Right kidney (tissue), 1 donor: Measurements from ENCODE around the gene MYOF.
"Not testable (repeated sequence)": the region's sequence is repeated elsewhere in the genome, so short reads cannot be mapped to it uniquely, and the experiment has no call there.

ENCODE experiments used
- DNase-seq: peaks from one replicate; pipeline ENCODE4 v3.0.0-alpha.2; 2016

Gene MYOF

DNA sequence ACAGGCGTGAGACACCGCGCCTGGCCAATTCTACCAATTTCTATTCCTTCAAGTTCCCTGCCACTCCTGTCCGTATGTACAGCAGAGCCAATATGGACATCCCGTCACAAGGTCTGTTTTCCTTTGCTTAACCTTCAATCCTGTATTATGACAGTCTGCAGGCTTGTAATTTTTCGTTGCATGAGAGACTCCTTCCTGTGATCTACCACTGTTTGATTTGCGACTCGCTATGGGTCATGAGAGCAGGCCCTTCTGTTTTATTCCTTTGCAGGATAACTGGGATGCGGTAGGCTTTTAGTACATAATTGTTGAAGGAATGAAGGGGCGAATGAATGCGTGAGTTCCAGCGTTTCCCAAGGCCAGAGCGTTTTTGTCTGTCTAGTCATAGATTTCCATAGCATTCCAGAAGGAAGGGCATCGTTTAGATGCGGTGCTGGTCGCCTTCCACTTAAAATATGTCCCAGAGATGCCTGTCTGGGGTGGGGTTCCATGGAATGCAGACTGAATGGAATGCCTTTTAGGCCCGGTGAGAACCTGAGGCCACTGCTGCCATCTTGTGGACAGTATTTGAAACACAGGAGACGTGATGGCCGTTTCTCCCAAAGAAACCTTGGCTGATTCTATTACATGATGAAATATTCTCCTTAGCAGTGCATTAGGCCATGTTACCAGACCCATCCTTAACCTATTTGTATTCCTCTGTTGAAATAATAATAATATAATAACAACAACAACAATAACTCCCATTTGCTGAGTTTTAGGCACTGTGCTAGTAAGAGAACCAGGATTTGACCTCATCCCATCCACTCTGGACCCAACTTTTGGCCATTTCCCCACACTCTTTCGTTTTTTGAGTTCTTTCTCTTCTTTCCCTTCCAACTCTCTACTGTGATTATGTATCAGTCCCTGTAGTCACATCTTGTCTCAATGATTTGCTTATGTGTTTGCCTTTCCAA, 193.2 kb downstream of the MYOF start:
- DNase-seq = peak; percentile 46

- no peak for DNase-seq
Observed at GRCh38 chr10:93287775-93288174, 194.4 kb downstream of the MYOF start.

DNA sequence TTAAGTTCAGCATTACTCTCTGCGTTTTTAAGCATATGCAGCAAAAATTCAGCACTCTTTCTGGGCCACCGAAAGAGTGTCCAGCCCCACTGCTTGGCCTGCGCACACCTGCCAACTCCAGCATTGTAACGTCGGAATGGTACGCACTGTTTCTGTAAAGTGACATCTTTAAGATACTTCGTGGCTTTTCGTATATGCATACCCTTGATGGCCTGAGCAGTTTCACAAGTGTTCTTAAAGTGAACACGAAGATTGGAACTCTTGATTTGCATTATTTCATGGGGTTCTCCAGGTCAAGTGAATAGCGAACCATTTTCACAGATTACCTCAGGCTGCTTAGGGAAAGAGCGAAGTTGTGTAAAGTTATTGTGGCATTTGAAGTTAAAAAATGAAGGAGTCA, 197.9 kb downstream of the MYOF start:
- not testable (repeated sequence) for DNase-seq

DNA sequence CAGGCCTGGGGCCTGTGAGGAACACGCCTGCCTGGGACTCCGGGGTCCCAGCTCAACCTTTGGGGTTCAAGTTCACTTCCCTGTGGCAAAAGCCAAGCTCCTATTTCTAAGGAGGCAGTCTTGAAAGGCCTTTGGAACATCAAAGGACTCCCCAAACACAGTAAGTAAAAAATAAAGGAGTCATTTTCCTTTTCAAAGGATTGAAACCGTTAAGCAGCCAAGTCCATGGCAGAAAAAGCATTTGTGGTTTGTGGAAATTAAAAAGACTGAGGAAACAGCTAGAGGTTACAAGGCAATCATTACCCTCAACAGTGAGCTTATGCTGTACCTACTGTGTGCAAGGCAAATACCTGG, 200.8 kb downstream of the MYOF start:
- no peak for DNase-seq

DNA sequence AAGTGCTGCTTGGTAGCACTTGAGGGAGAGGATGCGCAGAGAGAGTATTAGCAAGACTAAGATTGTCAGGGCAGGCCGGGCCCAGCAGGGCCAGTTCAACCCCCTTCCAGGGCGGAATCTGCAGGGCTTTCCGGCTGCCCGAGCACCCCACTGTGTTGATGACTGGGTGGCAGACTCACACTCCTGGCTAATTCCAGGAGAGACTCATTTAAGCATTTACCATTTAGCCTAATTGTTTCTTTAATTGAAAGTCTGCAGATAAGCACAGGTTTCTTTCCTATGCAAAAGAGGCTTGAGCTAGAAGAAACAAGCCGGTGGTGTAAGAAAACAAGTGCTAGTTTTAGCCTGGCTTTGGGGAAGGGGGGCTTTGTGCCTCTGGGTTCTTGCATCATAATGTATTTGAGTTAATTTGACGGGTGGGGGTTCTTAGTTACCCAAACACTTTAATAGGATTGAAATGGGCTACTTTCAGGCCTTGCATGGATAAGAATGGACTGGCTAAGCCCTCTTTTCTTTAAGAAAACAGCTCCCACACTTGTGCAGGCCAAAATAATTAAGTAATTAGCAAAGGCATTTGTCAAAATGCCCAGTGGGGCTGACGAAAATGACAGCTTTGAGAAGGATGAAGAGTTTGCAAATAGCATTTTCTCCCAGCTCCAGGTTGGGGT, 201.3 kb downstream of the MYOF start:
- DNase-seq = no peak

DNA sequence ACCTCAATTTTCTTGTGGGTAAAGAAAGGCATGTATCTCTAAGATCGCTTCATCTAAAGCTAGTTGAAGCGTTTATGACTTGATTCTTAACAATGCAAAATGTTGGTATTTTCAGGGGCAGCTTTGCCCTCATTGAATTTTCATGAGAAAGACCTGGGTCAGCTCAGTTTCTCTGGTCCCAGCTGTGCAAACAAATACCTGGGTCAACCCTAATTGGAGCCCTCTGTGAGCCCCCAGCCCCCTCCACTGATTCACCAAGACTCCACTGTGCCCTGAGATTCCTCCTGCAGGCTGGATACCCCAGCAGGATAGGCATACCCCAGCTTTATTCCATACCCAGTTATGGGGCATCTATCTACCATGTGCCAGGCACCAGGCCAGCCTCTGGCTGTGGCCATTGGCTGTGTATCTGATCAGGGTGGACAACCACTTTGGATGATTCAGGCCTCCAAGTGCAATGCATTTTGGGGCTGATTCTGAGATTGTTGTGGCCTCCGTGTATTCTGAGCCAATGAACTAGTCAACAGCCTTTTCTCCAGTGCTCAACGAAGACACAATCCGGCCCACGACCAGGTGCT, 201.9 kb downstream of the MYOF start:
- DNase-seq = no peak

DNA sequence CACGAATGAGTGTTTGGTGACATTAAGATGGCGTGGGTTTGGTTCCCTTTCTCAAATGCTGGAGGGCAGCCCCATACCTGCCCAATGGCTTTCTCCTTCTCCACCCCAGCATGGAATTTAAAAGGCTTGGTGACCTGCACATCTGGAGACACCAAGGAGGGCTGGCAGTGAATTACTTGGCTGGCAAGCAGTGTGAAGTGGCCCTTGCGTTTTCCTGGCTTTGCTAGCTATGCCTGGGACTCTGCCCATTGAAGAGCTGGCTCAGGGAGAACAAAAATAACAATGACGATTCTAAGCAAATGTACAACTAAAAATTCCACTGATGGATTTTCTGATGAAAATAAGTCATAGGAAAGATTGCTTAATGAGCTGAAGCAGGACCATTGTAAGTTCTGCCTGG, 204.8 kb downstream of the MYOF start:
- DNase-seq = no peak

DNA sequence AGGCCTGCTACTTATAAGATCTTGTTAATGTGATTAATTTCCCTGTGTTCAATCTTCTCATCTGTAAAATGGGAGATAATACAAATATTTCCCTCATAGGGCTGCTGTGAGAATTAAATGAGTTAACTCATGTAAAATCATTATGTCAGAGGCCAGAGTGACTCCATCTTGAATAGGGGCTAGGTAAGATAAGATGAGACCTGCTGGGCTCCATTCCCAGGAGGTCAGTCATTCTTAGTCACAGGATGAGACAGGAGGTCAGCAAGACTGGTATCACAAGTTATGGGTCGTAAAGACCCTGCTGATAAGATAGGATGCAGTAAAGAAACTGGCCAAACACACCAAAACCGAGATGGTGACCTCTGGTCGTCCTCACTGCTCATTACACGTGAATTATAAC, 207.7 kb downstream of the MYOF start:
- no peak for DNase-seq

- peak; percentile 21 for DNase-seq
Observed at GRCh38 chr10:93272884-93273675, 209.1 kb downstream of the MYOF start.

GRCh38 chr10:93271347-93271746, 210.8 kb downstream of the MYOF start:
- DNase-seq = no peak

DNA sequence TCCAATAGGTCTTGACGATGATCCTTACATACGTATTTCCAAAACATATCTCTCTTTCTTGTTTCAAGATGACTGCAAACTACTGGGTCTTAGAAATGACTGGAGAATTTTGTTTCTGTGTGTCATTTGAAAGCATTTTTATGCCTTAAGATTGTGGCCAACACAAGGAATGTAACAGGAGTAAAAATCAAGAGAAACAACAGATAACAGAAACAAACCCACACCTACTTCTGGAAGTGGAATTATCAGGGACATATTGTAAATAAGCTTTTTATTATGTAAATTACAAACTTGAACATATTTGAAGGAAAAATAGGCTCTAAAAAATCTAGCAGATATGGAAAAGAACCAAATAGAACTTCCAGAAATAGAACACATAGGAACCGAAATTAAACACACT, 212.9 kb downstream of the MYOF start:
- no peak for DNase-seq

- no peak for DNase-seq
Observed at GRCh38 chr10:93268021-93268420, 214.1 kb downstream of the MYOF start.

DNA sequence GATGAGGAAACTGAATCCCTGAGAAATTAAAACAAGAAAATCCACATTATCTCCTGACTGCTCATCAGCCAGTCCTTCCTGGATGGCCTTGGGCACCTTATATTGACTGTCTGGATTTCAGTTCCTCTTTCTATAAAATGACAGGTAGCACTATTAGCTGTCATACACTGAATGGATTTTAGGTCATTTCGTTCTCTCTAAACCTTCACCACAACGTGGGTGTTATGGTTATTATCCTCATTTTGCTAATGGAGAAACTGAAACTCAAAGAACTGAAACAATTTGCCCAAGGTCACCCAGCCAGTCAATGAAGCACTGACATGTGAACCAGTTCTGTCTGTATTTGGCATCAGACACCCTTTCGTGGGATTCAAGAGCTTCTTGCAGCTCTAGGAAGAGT, 214.6 kb downstream of the MYOF start:
- no peak for DNase-seq

DNA sequence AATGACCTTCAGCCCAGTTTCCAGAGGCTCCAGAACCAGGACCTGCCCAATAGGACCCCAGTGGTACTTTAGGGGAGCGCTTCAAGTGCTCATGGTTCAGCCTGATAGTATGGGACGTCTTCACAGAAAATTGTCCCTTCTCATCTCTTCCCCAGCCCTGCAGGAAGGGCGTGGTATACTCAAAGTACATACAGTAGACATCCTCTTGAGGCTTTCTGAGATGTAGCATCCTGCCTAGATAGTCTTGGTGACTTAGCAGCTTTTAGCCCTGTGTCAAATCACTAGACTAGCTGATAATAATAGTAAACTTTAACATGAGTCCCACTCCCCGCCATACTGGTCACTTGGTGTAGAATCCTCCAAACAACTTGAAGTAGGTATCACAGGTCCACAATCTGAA, 215.3 kb downstream of the MYOF start:
- DNase-seq = no peak

- no peak for DNase-seq
Observed at GRCh38 chr10:93261961-93262610, 220.0 kb downstream of the MYOF start.

- no peak for DNase-seq
Observed at GRCh38 chr10:93261089-93261488, 221.0 kb downstream of the MYOF start.

DNA sequence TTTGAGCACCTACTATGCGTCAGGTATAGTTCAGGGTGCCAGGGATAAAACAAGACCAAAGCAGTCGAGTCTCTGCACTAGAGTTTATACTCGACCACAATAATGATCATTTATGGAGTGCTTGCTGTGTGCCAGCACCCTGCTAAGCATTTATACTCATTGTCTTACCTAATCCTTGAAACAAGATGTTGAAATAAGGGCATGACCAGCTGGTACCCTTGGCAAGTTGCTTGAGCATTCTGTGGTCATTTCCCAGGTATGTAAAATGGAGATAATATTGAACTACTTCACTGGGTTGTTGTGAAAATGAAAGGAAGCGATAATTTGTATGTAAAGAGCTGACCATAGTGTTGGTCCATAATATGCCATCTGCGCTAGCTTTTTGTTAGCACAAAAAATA, 223.0 kb downstream of the MYOF start:
- no peak for DNase-seq
